Measurements from ENCODE around the gene SLC7A10. TPM values are rescaled to one million over a fixed set of nuclear protein-coding genes. Genes with fewer than 3 reads are reported as not detected.
A peak's percentile ranks its signal among the peaks of the same experiment; 100 is the strongest.

The SLC7A10 gene
- total RNA-seq, 3 donors from 2014 or later (not counting 1 experiment from before 2014, with no cell fraction given) = not detected

DNA sequence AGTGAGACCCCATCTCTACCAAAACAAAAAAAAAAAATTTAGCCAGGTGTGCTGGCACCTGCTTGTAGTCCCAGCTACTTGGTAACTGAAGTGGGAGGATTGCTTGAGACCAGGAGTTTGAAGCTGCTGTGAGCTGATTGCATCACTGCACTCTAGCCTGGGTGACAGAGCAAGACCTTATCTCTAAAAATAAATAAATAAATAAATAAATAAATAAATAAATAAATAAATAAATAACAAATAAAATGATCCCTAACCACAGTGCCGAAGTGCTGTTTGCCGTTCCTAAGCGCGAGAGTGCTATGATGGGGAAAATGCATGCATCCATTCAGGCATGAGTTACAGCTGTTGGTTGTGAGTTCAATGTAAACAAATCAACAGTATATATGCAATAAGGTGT, 66.5 kb downstream of the SLC7A10 start:
- no peaks in the 10 kb centered on the region for H3K27me3 Mint-ChIP-seq (ENCODE audit: low read depth in 2 of 2)
- no peak for DNase-seq
- no peak for ATAC-seq
- TF ChIP-seq, protein P1, sequence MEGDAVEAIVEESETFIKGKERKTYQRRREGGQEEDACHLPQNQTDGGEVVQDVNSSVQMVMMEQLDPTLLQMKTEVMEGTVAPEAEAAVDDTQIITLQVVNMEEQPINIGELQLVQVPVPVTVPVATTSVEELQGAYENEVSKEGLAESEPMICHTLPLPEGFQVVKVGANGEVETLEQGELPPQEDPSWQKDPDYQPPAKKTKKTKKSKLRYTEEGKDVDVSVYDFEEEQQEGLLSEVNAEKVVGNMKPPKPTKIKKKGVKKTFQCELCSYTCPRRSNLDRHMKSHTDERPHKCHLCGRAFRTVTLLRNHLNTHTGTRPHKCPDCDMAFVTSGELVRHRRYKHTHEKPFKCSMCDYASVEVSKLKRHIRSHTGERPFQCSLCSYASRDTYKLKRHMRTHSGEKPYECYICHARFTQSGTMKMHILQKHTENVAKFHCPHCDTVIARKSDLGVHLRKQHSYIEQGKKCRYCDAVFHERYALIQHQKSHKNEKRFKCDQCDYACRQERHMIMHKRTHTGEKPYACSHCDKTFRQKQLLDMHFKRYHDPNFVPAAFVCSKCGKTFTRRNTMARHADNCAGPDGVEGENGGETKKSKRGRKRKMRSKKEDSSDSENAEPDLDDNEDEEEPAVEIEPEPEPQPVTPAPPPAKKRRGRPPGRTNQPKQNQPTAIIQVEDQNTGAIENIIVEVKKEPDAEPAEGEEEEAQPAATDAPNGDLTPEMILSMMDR (IDR thresholded peaks at IDR 0.05) = no peak
- WGBS (ENCODE audit: insufficient coverage) = no CpG with 5 or more reads among the region's 4 CpGs
- Histone ChIP-seq H3K27me3 (ENCODE audit: control insufficient read depth, insufficient read depth, low read length) (no peaks in the 10 kb centered on the region), H3K27ac (ENCODE audit: low read length) (no peak overlapping the region), H3K4me3 (ENCODE audit: low read length) (no peak overlapping the region), H3K9me3 (ENCODE audit: control insufficient read depth, insufficient read depth, low read length) (no peaks in the 10 kb centered on the region), H3K36me3 (ENCODE audit: control insufficient read depth, insufficient read depth, low read length) (no peaks in the 10 kb centered on the region), H3K4me1 (ENCODE audit: control insufficient read depth, insufficient read depth, low read length) (peaks cover 45% of the 10 kb centered on the region)
- no peaks in the 10 kb centered on the region for H3K36me3 Mint-ChIP-seq
- no peaks in the 10 kb centered on the region for H3K9me3 Mint-ChIP-seq
- peaks cover 35 to 44% of the 10 kb centered on the region in 2 donors for H3K4me1 Mint-ChIP-seq
- no peak overlapping the region for H3K4me3 Mint-ChIP-seq
- intact Hi-C loops (cut with micrococcal nuclease) = no loop called here
- peak overlapping the region in 1 of 2 donors; percentile 86 for H3K27ac Mint-ChIP-seq

Other genes starting within 250 kb of the SLC7A10 start
- gene RHPN2, start 161.0 kb downstream of the SLC7A10 start, total RNA-seq = under 1 TPM in 1 of 3 donors, not detected in 2; 0.35 TPM
- gene GPATCH1, start 144.7 kb downstream of the SLC7A10 start, total RNA-seq = 10 to 100 TPM in 2 of 3 donors, 1 to 10 TPM in 1; 9.1 to 15.0 (median 12.7) TPM
- not detected for gene WDR88, start 93.7 kb downstream of the SLC7A10 start, total RNA-seq
- gene LRP3, start 31.5 kb downstream of the SLC7A10 start, total RNA-seq = under 1 TPM in 2 of 3 donors, not detected in 1; 0.33 to 0.38 TPM
- gene CEBPA, start 76.7 kb upstream of the SLC7A10 start, total RNA-seq = 10 to 100 TPM in 1 of 3 donors, 1 to 10 TPM in 2; 7.6 to 19.5 (median 8.2) TPM
- gene CEBPG, start 147.9 kb upstream of the SLC7A10 start, total RNA-seq = 10 to 100 TPM; 22.3 to 28.1 (median 23.9) TPM

All from natural killer cell (primary cell).